GM12878 (cell line): ENCODE measurements around the gene ITGAL. TPM values are rescaled to one million over a fixed set of nuclear protein-coding genes. Genes with fewer than 3 reads are reported as not detected.

ENCODE experiments used
- ATAC-seq: fragments of 200-7000 bp; cut with Tn5 transposase; 3 replicates; pipeline ENCODE4 v1.9.1; 2020; ENCODE audit warnings: mild to moderate bottlenecking, moderate library complexity
- BruUV-seq: library from RNA; stranded (reverse); fragments of 400-500 nt; replicated peaks from 2 replicates; lab custom pipeline; 2021; lab: Mats Ljungman, UMichigan
- CTCF ChIA-PET: fragments of 300-600 bp; sonication (Branson Sonifier 250); formaldehyde crosslinking; extraction: SDS; loops from one replicate; lab custom pipeline; 2021; ENCODE audit warnings: inconsistent platforms; lab: Yijun Ruan, JAX
- POLR2A ChIA-PET: fragments of 350-600 bp; formaldehyde crosslinking; extraction: SDS; loops from one replicate; lab custom pipeline; 2021; ENCODE audit warnings: inconsistent platforms; lab: Charles Lee
- RAD21 ChIA-PET: fragments of 300-600 bp; sonication (Branson Sonifier 250); formaldehyde crosslinking; loops from one replicate; lab custom pipeline; 2023; ENCODE audit warnings: antibody characterized with exemption; ENCODE audit not compliant: unreplicated experiment; lab: Charles Lee
- SMC1A ChIA-PET: fragments of 300-600 bp; sonication (Branson Sonifier 250); formaldehyde crosslinking; loops from one replicate; lab custom pipeline; 2023; ENCODE audit not compliant: unreplicated experiment, uncharacterized antibody; lab: Charles Lee
- DNase-seq: peaks from one replicate; pipeline ENCODE4 v3.0.0-alpha.2; 2011; ENCODE audit warnings: low read depth, low spot score
- FAIRE-seq: peaks from 3 replicates; lab custom pipeline; 2011; peaks lifted over from hg19 to GRCh38; lab: Jason Lieb, UNC
- H2AFZ ChIP-seq: 2 replicates; pipeline ENCODE4 v1.6.0; 2011; ENCODE audit warnings: low read depth, low read length, control low read depth; ENCODE audit not compliant: control insufficient read depth
- H3K27ac ChIP-seq: 2 replicates; pipeline ENCODE4 v1.5.1; 2011; ENCODE audit warnings: control low read depth; ENCODE audit not compliant: control insufficient read depth, insufficient read depth
- H3K27me3 ChIP-seq, 2 experiments: replicated peaks in 1 of 2; 2 replicates each; pipeline versions ENCODE4 v1.6.0 to v1.6.1; 2011; ENCODE audit warnings: low read length in 1 of 2; ENCODE audit not compliant: control insufficient read depth in 2 of 2, insufficient read depth in 2 of 2
- H3K36me3 ChIP-seq, 2 experiments: 2 replicates each; pipeline ENCODE4 v1.5.1; 2011; ENCODE audit warnings: low read length in 1 of 2; ENCODE audit not compliant: control insufficient read depth in 2 of 2, insufficient read depth in 2 of 2
- H3K4me1 ChIP-seq: 2 replicates; pipeline ENCODE4 v1.6.1; 2011; ENCODE audit warnings: mild to moderate bottlenecking, low read length, moderate library complexity, mixed read lengths; ENCODE audit not compliant: control insufficient read depth, insufficient read depth
- H3K4me2 ChIP-seq: 2 replicates; pipeline ENCODE4 v1.6.0; 2011; ENCODE audit warnings: control low read depth; ENCODE audit not compliant: control insufficient read depth, insufficient read depth
- H3K4me3 ChIP-seq: fragments of 200-600 bp; sonication (generic); 2 replicates; pipeline ENCODE4 v1.5.1; 2016
- H3K79me2 ChIP-seq: 2 replicates; pipeline ENCODE4 v1.6.0; 2011; ENCODE audit warnings: low read length; ENCODE audit not compliant: control insufficient read depth, insufficient read depth
- H3K9ac ChIP-seq: 2 replicates; pipeline ENCODE4 v1.8.0; 2011; ENCODE audit warnings: low read length, control low read depth, mixed read lengths; ENCODE audit not compliant: control insufficient read depth, insufficient read depth
- H3K9me3 ChIP-seq: replicated peaks from 3 replicates; pipeline ENCODE4 v1.5.1; 2011; ENCODE audit warnings: mild to moderate bottlenecking, low read length; ENCODE audit not compliant: control insufficient read depth, insufficient read depth
- H4K20me1 ChIP-seq: 2 replicates; pipeline ENCODE4 v1.6.0; 2011; ENCODE audit not compliant: control insufficient read depth, insufficient read depth
- EED ChIP-seq: sonication (generic); IDR thresholded peaks from 2 replicates; pipeline ENCODE4 v1.6.1; 2016; ENCODE audit warnings: antibody characterized with exemption, low read depth
- HDAC6 ChIP-seq: fragments of 200-600 bp; sonication (generic); IDR thresholded peaks from one replicate; pipeline ENCODE4 v1.8.0; 2017; ENCODE audit warnings: antibody characterized with exemption; ENCODE audit not compliant: unreplicated experiment
- IRF4 ChIP-seq: IDR thresholded peaks from 2 replicates; pipeline ENCODE4 v1.6.1; 2011; ENCODE audit warnings: low read depth, low read length
- PRDM15 ChIP-seq: fragments of 450-650 bp; formaldehyde crosslinking; IDR thresholded peaks from 2 replicates; pipeline ENCODE4 v1.4.0; 2020; ENCODE audit warnings: mild to moderate bottlenecking, moderate library complexity
- RBBP5 ChIP-seq: fragments of 200-600 bp; sonication (generic); conservative IDR thresholded peaks from 2 replicates; pipeline ENCODE4 v1.6.1; 2016
- SPI1 ChIP-seq: IDR thresholded peaks from 2 replicates; pipeline ENCODE4 v1.6.1; 2011; ENCODE audit warnings: low read depth, mild to moderate bottlenecking, low read length, moderate library complexity, borderline replicate concordance; ENCODE audit not compliant: insufficient read depth
- STAT3 ChIP-seq: IDR thresholded peaks from 2 replicates; pipeline ENCODE4 v1.6.1; 2011; ENCODE audit warnings: low read depth, low read length, improper control_type of control experiment
- SUPT20H ChIP-seq: IDR thresholded peaks from 2 replicates; pipeline ENCODE4 v1.6.1; 2011; ENCODE audit warnings: low read depth, mild to moderate bottlenecking, low read length, moderate library complexity, borderline replicate concordance; ENCODE audit not compliant: control insufficient read depth
- SUZ12 ChIP-seq: fragments of 200-600 bp; sonication (generic); IDR thresholded peaks from one replicate; pipeline ENCODE4 v1.6.1; 2018; ENCODE audit warnings: antibody characterized with exemption, mild to moderate bottlenecking; ENCODE audit not compliant: unreplicated experiment
- TCF7 ChIP-seq: IDR thresholded peaks from 2 replicates; pipeline ENCODE4 v1.6.1; 2014; ENCODE audit warnings: antibody characterized with exemption, borderline replicate concordance
- YBX1 ChIP-seq: fragments of 450-650 bp; IDR thresholded peaks from 2 replicates; pipeline ENCODE4 v1.6.1; 2016; ENCODE audit warnings: antibody characterized with exemption
- WGBS: methylation state at CpG from one replicate; pipeline ENCODE4 v1.1.6; 2016; ENCODE audit warnings: low lambda C conversion rate; ENCODE audit not compliant: insufficient replicate concordance, insufficient coverage; ENCODE audit errors: missing lambda C conversion rate; 5-methylcytosine and 5-hydroxymethylcytosine counted together
- in situ Hi-C: fragments of 300-500 bp; cut with MboI; formaldehyde crosslinking; loops from 9 replicates; pipeline ENCODE4 v1.14.3; 2018; ENCODE audit warnings: mixed read lengths
- intact Hi-C: fragments of 100-400 bp; cut with micrococcal nuclease; formaldehyde crosslinking; loops from one replicate; pipeline ENCODE4 v1.14.2; 2022; ENCODE audit not compliant: unreplicated experiment
- polyA plus RNA-seq, 11 experiments: library from polyadenylated mRNA; depleted of rRNA in 4 of 11; unstranded in 6 of 11; stranded (reverse) in 5 of 11; fragments of >200 nt; fragmentation: Nextera tagmentation in 4 of 11; fragmentation: Illumina TruSeq in 1 of 11; extraction: Ambion mirVana in 4 of 11; extraction: Trizol in 1 of 11; gene quantifications; 1 replicate in 1 of 11; 2 replicates in 10 of 11; pipeline versions ENCODE4 v1.2.1 to v1.2.3, GENCODE V29; 2011 to 2016; ENCODE audit warnings: inconsistent platforms in 2 of 11, missing spikeins in 2 of 11, low read depth in 1 of 11
- total RNA-seq, 4 experiments: library from RNA; depleted of rRNA in 3 of 4; stranded (reverse); fragments of >200 nt in 3 of 4; fragmentation: Illumina TruSeq in 1 of 4; extraction: Trizol in 1 of 4; gene quantifications; 2 replicates each; pipeline versions ENCODE4 v1.2.1 to v1.2.3, GENCODE V29; 2013 to 2021

The ITGAL gene
- total and polyA plus RNA-seq, 10 of the 15 experiments (the other 5 are each of a cell fraction or from before 2014, with no cell fraction given) = 10.7 to 170 (median 96.9) TPM

GRCh38 chr16:30554557-30555314, 82.2 kb downstream of the ITGAL start:
- TF ChIP-seq YBX1 (no peak), TCF7 (no peak)
- Histone ChIP-seq H3K36me3 (peaks cover 7 to 10% of the 10 kb centered on the region in 2 experiments; a peak in 3 of 4 replicates), H3K27ac (no peak overlapping the region), H3K79me2 (peaks cover 11% of the 10 kb centered on the region), H4K20me1 (no peaks in the 10 kb centered on the region), H3K4me2 (no peak overlapping the region), H3K4me1 (no peaks in the 10 kb centered on the region), H3K9ac (no peak overlapping the region), H3K9me3 (no peaks in the 10 kb centered on the region), H3K27me3 (no peaks in the 10 kb centered on the region), H2AFZ (no peak overlapping the region), H3K4me3 (no peak overlapping the region)
- POLR2A ChIA-PET = interaction anchor here (0.5 kb wide), 2 partner anchors 14 to 161 kb away, joined by 3 read pairs; no protein-coding TSS in a partner anchor
- DNase-seq (no peak), ATAC-seq (no peak), FAIRE-seq (no peak)
- intact Hi-C loops = no loop called here
- BruUV-seq = no TSS peak
- SMC1A ChIA-PET = interaction anchor here (1.3 kb wide), 1 partner anchor 11 kb away, joined by 3 read pairs; no protein-coding TSS in a partner anchor
- RAD21 ChIA-PET = no interaction called here
- in situ Hi-C loops = no loop called here
- CTCF ChIA-PET = interaction anchor here (0.6 to 1.6 kb wide), 5 partner anchors 18 to 125 kb away, joined by 3 to 9 read pairs (median 4); partner anchors contain the start of genes DCTPP1 and ZNF747
- WGBS = 95% methylated on average over 18 of the region's 18 CpGs

GRCh38 chr16:30555315-30556124, 83.0 kb downstream of the ITGAL start:
- Histone ChIP-seq H3K27ac (no peak overlapping the region), H4K20me1 (no peaks in the 10 kb centered on the region), H3K9ac (no peak overlapping the region), H3K36me3 (peaks cover 7 to 10% of the 10 kb centered on the region in 2 experiments; a peak in 3 of 4 replicates), H3K4me1 (no peaks in the 10 kb centered on the region), H3K4me2 (no peak overlapping the region), H3K4me3 (no peak overlapping the region), H3K9me3 (no peaks in the 10 kb centered on the region), H3K79me2 (peaks cover 11% of the 10 kb centered on the region), H3K27me3 (no peaks in the 10 kb centered on the region), H2AFZ (no peak overlapping the region)
- no TSS peak for BruUV-seq
- FAIRE-seq (no peak), ATAC-seq (no peak), DNase-seq (no peak)
- WGBS = 97% methylated on average over 67 of the region's 69 CpGs
- POLR2A ChIA-PET = no interaction called here
- RAD21 ChIA-PET = interaction anchor here (4.3 kb wide), 1 partner anchor 20 kb away, joined by 99 read pairs; the partner anchor contains the start of gene ZNF747
- intact Hi-C loops = no loop called here
- in situ Hi-C loops = no loop called here
- SMC1A ChIA-PET = interaction anchor here (1.3 kb wide), 1 partner anchor 10 kb away, joined by 3 read pairs; no protein-coding TSS in a partner anchor
- CTCF ChIA-PET = interaction anchor here (1.5 kb wide), 2 partner anchors 20 to 126 kb away, joined by 4 to 9 read pairs; partner anchors contain the start of genes DCTPP1 and ZNF747
- no peak for TF ChIP-seq EED
- TF ChIP-seq SPI1 = no peak
- TF ChIP-seq PRDM15 (CRISPR knock-in tag) = no peak
- TF ChIP-seq SUZ12 = no peak
- no peak for TF ChIP-seq HDAC6
- no peak for TF ChIP-seq RBBP5
- TF ChIP-seq STAT3 = no peak
- no peak for TF ChIP-seq IRF4
- no peak for TF ChIP-seq SUPT20H
